Neural cell (in vitro differentiated cells): ENCODE results near the gene MPC1L. TPM values are rescaled to one million over a fixed set of nuclear protein-coding genes. Genes with fewer than 3 reads are reported as not detected.

Experiments used
- H2AFZ ChIP-seq: fragments of 200-600, 300-800 bp; sonication (generic), shearing (Covaris generic); 2 replicates; pipeline ENCODE4 v1.6.0; 2014; ENCODE audit warnings: low read depth, mild to moderate bottlenecking, antibody characterized with exemption, low read length, moderate library complexity
- H3F3A ChIP-seq: fragments of 200-600 bp; shearing (Covaris generic); 2 replicates; pipeline ENCODE4 v1.6.1; 2016; ENCODE audit warnings: mild to moderate bottlenecking, moderate library complexity, mixed read lengths, antibody characterized with exemption, low read length; ENCODE audit not compliant: insufficient read depth, poor library complexity, severe bottlenecking
- H3K27ac ChIP-seq: fragments of 200-600, 300-800 bp; sonication (generic), shearing (Covaris generic); 2 replicates; pipeline ENCODE4 v1.5.1; 2014; ENCODE audit warnings: mild to moderate bottlenecking, low read length, moderate library complexity
- H3K27me3 ChIP-seq: fragments of 300-800, 200-600 bp; sonication (generic), shearing (Covaris generic); 2 replicates; pipeline ENCODE4 v1.6.0; 2014; ENCODE audit warnings: mild to moderate bottlenecking, low read depth, low read length, moderate library complexity; ENCODE audit not compliant: insufficient read depth
- H3K36me3 ChIP-seq: fragments of 300-800, 200-600 bp; sonication (generic), shearing (Covaris generic); 2 replicates; pipeline ENCODE4 v1.5.1; 2014; ENCODE audit warnings: mild to moderate bottlenecking, antibody characterized with exemption, low read length, moderate library complexity; ENCODE audit not compliant: insufficient read depth
- H3K4me2 ChIP-seq: fragments of 300-800, 200-600 bp; sonication (generic), shearing (Covaris generic); 2 replicates; pipeline ENCODE4 v1.6.0; 2014; ENCODE audit warnings: mild to moderate bottlenecking, low read length
- H3K4me3 ChIP-seq: fragments of 300-800, 200-600 bp; sonication (generic), shearing (Covaris generic); 2 replicates; pipeline ENCODE4 v1.5.1; 2014; ENCODE audit warnings: mild to moderate bottlenecking, low read length, moderate library complexity
- H3K79me2 ChIP-seq: fragments of 200-600 bp; shearing (Covaris generic); replicated peaks from 2 replicates; pipeline ENCODE4 v1.6.0; 2014; ENCODE audit warnings: mild to moderate bottlenecking, low read length, moderate library complexity; ENCODE audit not compliant: insufficient read depth
- H3K9ac ChIP-seq: fragments of 300-800, 200-600 bp; sonication (generic), shearing (Covaris generic); 2 replicates; pipeline ENCODE4 v1.6.1; 2016; ENCODE audit warnings: mild to moderate bottlenecking, low read length, mixed read lengths
- H3K9me2 ChIP-seq: fragments of 200-600 bp; shearing (Covaris generic); 2 replicates; pipeline ENCODE4 v1.6.1; 2016; ENCODE audit warnings: mild to moderate bottlenecking, low read length, mixed read lengths; ENCODE audit not compliant: insufficient read depth
- H3K9me3 ChIP-seq: fragments of 200-600, 300-800 bp; sonication (generic), shearing (Covaris generic); 2 replicates; pipeline ENCODE4 v1.6.1; 2016; ENCODE audit warnings: mild to moderate bottlenecking, mixed run types, low read length, moderate library complexity, mixed read lengths
- H4K20me1 ChIP-seq: fragments of 200-600 bp; shearing (Covaris generic); 2 replicates; pipeline ENCODE4 v1.6.1; 2016; ENCODE audit warnings: mild to moderate bottlenecking, mixed run types; ENCODE audit not compliant: insufficient read depth
- CTCF ChIP-seq: fragments of 450-650 bp; IDR thresholded peaks from 2 replicates; pipeline ENCODE4 v1.5.1; 2014; ENCODE audit warnings: antibody characterized with exemption, mild to moderate bottlenecking, moderate library complexity; ENCODE audit not compliant: poor library complexity, severe bottlenecking
- EP300 ChIP-seq: fragments of 450-650 bp; conservative IDR thresholded peaks from 2 replicates; pipeline ENCODE4 v1.6.1; 2014; ENCODE audit warnings: antibody characterized with exemption, mild to moderate bottlenecking, moderate library complexity; ENCODE audit not compliant: poor library complexity, severe bottlenecking
- EZH2 ChIP-seq: fragments of 200-600, 300-800 bp; shearing (Covaris generic), sonication (generic); IDR thresholded peaks from 2 replicates; pipeline ENCODE4 v1.6.1; 2014; ENCODE audit warnings: antibody characterized with exemption, low read length, borderline replicate concordance, mild to moderate bottlenecking; ENCODE audit not compliant: insufficient read depth, poor library complexity, severe bottlenecking
- MXI1 ChIP-seq: fragments of 450-650 bp; conservative IDR thresholded peaks from 2 replicates; pipeline ENCODE4 v1.6.1; 2014; ENCODE audit warnings: antibody characterized with exemption, mild to moderate bottlenecking; ENCODE audit not compliant: poor library complexity, severe bottlenecking
- POLR2AphosphoS5 ChIP-seq: IDR thresholded peaks from 2 replicates; pipeline ENCODE4 v1.6.1; 2012
- RAD21 ChIP-seq: fragments of 450-650 bp; conservative IDR thresholded peaks from 2 replicates; pipeline ENCODE4 v1.6.1; 2014; ENCODE audit warnings: antibody characterized with exemption, mild to moderate bottlenecking, moderate library complexity
- SMC3 ChIP-seq: fragments of 450-650 bp; conservative IDR thresholded peaks from 2 replicates; pipeline ENCODE4 v1.6.1; 2014; ENCODE audit warnings: antibody characterized with exemption, mild to moderate bottlenecking, moderate library complexity; ENCODE audit not compliant: poor library complexity
- TAF1 ChIP-seq: IDR thresholded peaks from 2 replicates; pipeline ENCODE4 v1.6.1; 2012; ENCODE audit warnings: low read depth
- polyA plus RNA-seq: library from polyadenylated mRNA; depleted of rRNA; stranded (reverse); fragments of >200 nt; gene quantifications from 2 replicates; pipeline ENCODE4 v1.2.3, GENCODE V29; 2014
- TF ChIP-seq, protein P1 (sequence below): IDR thresholded peaks from 2 replicates; pipeline ENCODE4 v1.6.1; 2012; ENCODE audit warnings: borderline replicate concordance

The MPC1L gene
- polyA plus RNA-seq, 1 donor from 2014 or later, result not detected

DNA sequence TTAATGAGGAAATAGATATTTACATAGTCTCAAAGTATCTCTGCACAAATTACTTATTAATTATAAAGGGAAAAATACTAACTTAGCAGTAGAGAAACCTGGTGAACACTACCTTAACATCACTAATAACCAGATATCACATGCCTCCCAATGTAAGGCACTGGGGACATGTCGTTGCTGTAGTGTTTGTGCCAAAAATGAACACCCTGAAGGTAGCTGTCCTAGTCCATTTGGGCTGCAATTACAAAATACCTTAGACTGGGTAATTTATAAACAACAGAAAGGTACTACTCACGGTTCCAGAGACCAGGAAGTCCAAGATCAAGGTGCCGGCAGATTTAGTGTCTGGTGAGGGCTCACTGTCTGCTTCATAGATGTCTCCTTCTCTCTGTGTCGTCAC is 10.7 kb upstream of the MPC1L start:
- Histone ChIP-seq H3K36me3 (no peaks in the 10 kb centered on the region), H3K9me2 (no peaks in the 10 kb centered on the region), H3K27me3 (no peaks in the 10 kb centered on the region), H2AFZ (no peak overlapping the region), H3K4me3 (no peak overlapping the region), H3K27ac (no peak overlapping the region), H4K20me1 (no peaks in the 10 kb centered on the region), H3K4me2 (no peak overlapping the region), H3K9me3 (no peaks in the 10 kb centered on the region), H3K79me2 (no peaks in the 10 kb centered on the region), H3F3A (no peaks in the 10 kb centered on the region), H3K9ac (no peak overlapping the region)
- TF ChIP-seq SMC3 (no peak), EZH2 (no peak), CTCF (no peak), RAD21 (no peak), TAF1 (no peak), EP300 (no peak), MXI1 (no peak), POLR2AphosphoS5 (no peak)
- TF ChIP-seq, protein P1, sequence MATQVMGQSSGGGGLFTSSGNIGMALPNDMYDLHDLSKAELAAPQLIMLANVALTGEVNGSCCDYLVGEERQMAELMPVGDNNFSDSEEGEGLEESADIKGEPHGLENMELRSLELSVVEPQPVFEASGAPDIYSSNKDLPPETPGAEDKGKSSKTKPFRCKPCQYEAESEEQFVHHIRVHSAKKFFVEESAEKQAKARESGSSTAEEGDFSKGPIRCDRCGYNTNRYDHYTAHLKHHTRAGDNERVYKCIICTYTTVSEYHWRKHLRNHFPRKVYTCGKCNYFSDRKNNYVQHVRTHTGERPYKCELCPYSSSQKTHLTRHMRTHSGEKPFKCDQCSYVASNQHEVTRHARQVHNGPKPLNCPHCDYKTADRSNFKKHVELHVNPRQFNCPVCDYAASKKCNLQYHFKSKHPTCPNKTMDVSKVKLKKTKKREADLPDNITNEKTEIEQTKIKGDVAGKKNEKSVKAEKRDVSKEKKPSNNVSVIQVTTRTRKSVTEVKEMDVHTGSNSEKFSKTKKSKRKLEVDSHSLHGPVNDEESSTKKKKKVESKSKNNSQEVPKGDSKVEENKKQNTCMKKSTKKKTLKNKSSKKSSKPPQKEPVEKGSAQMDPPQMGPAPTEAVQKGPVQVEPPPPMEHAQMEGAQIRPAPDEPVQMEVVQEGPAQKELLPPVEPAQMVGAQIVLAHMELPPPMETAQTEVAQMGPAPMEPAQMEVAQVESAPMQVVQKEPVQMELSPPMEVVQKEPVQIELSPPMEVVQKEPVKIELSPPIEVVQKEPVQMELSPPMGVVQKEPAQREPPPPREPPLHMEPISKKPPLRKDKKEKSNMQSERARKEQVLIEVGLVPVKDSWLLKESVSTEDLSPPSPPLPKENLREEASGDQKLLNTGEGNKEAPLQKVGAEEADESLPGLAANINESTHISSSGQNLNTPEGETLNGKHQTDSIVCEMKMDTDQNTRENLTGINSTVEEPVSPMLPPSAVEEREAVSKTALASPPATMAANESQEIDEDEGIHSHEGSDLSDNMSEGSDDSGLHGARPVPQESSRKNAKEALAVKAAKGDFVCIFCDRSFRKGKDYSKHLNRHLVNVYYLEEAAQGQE, result no peak

DNA sequence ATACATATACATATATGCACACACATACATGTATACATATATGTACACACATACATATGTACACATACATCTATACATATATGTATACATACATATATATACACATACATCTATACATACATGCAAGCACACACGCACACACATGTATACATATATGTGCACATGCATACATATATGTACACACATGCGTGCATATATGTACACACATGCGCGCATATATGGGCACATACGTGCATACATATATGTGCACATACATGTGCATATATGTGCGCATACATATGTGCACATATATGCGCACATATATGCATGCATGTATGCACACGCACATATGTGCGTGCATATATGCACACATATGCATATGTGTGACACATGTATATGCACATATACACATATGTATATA is 7.3 kb upstream of the MPC1L start:
- no peak overlapping the region for H3K9ac ChIP-seq
- H3K79me2 ChIP-seq, result no peaks in the 10 kb centered on the region
- H3K4me2 ChIP-seq, result no peak overlapping the region
- H3F3A ChIP-seq, result no peaks in the 10 kb centered on the region
- no peaks in the 10 kb centered on the region for H3K36me3 ChIP-seq
- H3K9me3 ChIP-seq, result no peaks in the 10 kb centered on the region
- no peak for TF ChIP-seq RAD21
- TF ChIP-seq, protein P1, result no peak
- no peak for TF ChIP-seq SMC3
- TF ChIP-seq CTCF, result no peak
- TF ChIP-seq MXI1, result no peak
- TF ChIP-seq TAF1, result no peak
- TF ChIP-seq POLR2AphosphoS5, result no peak
- TF ChIP-seq EP300, result no peak
- TF ChIP-seq EZH2, result no peak
- no peak overlapping the region for H3K27ac ChIP-seq
- H3K4me3 ChIP-seq, result no peak overlapping the region
- H3K9me2 ChIP-seq, result no peaks in the 10 kb centered on the region
- no peaks in the 10 kb centered on the region for H4K20me1 ChIP-seq
- no peak overlapping the region for H2AFZ ChIP-seq
- no peaks in the 10 kb centered on the region for H3K27me3 ChIP-seq
